NB4 (cell line): ENCODE results near the gene SLC26A1.

Source experiments
- CTCF ChIP-seq: IDR thresholded peaks from one replicate; pipeline ENCODE4 v1.5.1; 2012; ENCODE audit warnings: low read depth, low read length
- MYC ChIP-seq: IDR thresholded peaks from 2 replicates; pipeline ENCODE4 v1.6.1; 2011; ENCODE audit warnings: low read depth, low read length
- POLR2A ChIP-seq: IDR thresholded peaks from 2 replicates; pipeline ENCODE4 v1.6.1; 2011; ENCODE audit warnings: mild to moderate bottlenecking; ENCODE audit not compliant: insufficient read length; ENCODE audit errors: extremely low read depth

- TF ChIP-seq CTCF (no peak), MYC (no peak), POLR2A (no peak)
Observed at GRCh38 chr4:993111-994029, at the start of gene SLC26A1.
